HEK293 (cell line): Measurements from ENCODE around the gene FAM170A.

Experiments
- CTCF ChIA-PET: fragments of 350-600 bp; formaldehyde crosslinking; extraction: SDS; loops from one replicate; lab custom pipeline; 2021; ENCODE audit warnings: antibody characterized with exemption; lab: Yijun Ruan, JAX
- POLR2A ChIA-PET: fragments of 300-600 bp; formaldehyde crosslinking; extraction: SDS; loops from one replicate; lab custom pipeline; 2020; ENCODE audit warnings: antibody characterized with exemption, inconsistent platforms; lab: Yijun Ruan, JAX
- H3K27ac ChIP-seq: fragments of 200-500 bp; sonication (Bioruptor generic); 2 replicates; pipeline ENCODE4 v1.5.1; 2014; ENCODE audit warnings: low read depth, low read length, control low read depth, inconsistent platforms; ENCODE audit errors: extremely low read depth
- H3K36me3 ChIP-seq, 2 experiments: fragments of 200-500 bp in 1 of 2; sonication (Bioruptor generic) in 1 of 2; 1 replicate in 1 of 2; 2 replicates in 1 of 2; pipeline ENCODE4 v1.5.1; 2014 to 2017; ENCODE audit warnings: inconsistent platforms in 2 of 2, low read length in 2 of 2; ENCODE audit not compliant: control insufficient read depth in 2 of 2, insufficient read depth in 1 of 2
- H3K4me1 ChIP-seq: fragments of 200-500 bp; sonication (Bioruptor generic); 2 replicates; pipeline ENCODE4 v1.5.1; 2014; ENCODE audit warnings: mild to moderate bottlenecking, low read length, inconsistent platforms; ENCODE audit not compliant: control insufficient read depth, insufficient read depth
- H3K4me3 ChIP-seq: 2 replicates; pipeline ENCODE4 v1.5.1; 2011; ENCODE audit warnings: low read depth, mild to moderate bottlenecking, control low read depth, low read length, moderate library complexity
- H3K9me3 ChIP-seq: fragments of 200-500 bp; sonication (Bioruptor generic); 2 replicates; pipeline ENCODE4 v1.5.1; 2014; ENCODE audit warnings: low read depth, low read length, inconsistent platforms; ENCODE audit not compliant: control insufficient read depth, insufficient read depth
- GFI1B ChIP-seq: fragments of 450-650 bp; formaldehyde crosslinking; IDR thresholded peaks from 2 replicates; pipeline ENCODE4 v1.5.1; 2016; ENCODE audit warnings: missing biosample characterization, missing genetic modification characterization
- GLI2 ChIP-seq: fragments of 450-650 bp; formaldehyde crosslinking; IDR thresholded peaks from 2 replicates; pipeline ENCODE4; 2017; ENCODE audit warnings: missing biosample characterization, missing genetic modification characterization, low read depth, borderline replicate concordance
- GLIS1 ChIP-seq: fragments of 450-650 bp; formaldehyde crosslinking; IDR thresholded peaks from 2 replicates; pipeline ENCODE4 v1.5.1; 2016; ENCODE audit warnings: missing biosample characterization, missing genetic modification characterization
- KLF1 ChIP-seq: fragments of 450-650 bp; formaldehyde crosslinking; IDR thresholded peaks from 2 replicates; pipeline ENCODE4 v1.5.1; 2016; ENCODE audit warnings: missing biosample characterization, missing genetic modification characterization
- MZF1 ChIP-seq: fragments of 450-650 bp; formaldehyde crosslinking; IDR thresholded peaks from 2 replicates; pipeline ENCODE4 v1.5.1; 2017; ENCODE audit warnings: missing biosample characterization, missing genetic modification characterization, borderline replicate concordance
- OVOL3 ChIP-seq: fragments of 450-650 bp; formaldehyde crosslinking; IDR thresholded peaks from 2 replicates; pipeline ENCODE4 v1.5.1; 2016; ENCODE audit warnings: missing biosample characterization, missing genetic modification characterization
- ZEB2 ChIP-seq: fragments of 450-650 bp; formaldehyde crosslinking; IDR thresholded peaks from 2 replicates; pipeline ENCODE4 v1.5.1; 2016; ENCODE audit warnings: missing biosample characterization, missing genetic modification characterization
- ZFP3 ChIP-seq: fragments of 450-650 bp; formaldehyde crosslinking; IDR thresholded peaks from 2 replicates; pipeline ENCODE4 v1.5.1; 2016; ENCODE audit warnings: low read depth, missing biosample characterization, missing genetic modification characterization
- ZNF133 ChIP-seq: fragments of 450-650 bp; formaldehyde crosslinking; IDR thresholded peaks from 2 replicates; pipeline ENCODE4 v1.5.1; 2016; ENCODE audit warnings: missing biosample characterization, missing genetic modification characterization
- ZNF155 ChIP-seq: fragments of 450-650 bp; formaldehyde crosslinking; IDR thresholded peaks from 2 replicates; pipeline ENCODE4 v1.5.1; 2016; ENCODE audit warnings: missing biosample characterization, missing genetic modification characterization
- ZNF16 ChIP-seq: fragments of 450-650 bp; formaldehyde crosslinking; IDR thresholded peaks from 2 replicates; pipeline ENCODE4 v1.5.1; 2016; ENCODE audit warnings: low read depth, missing biosample characterization, missing genetic modification characterization
- ZNF174 ChIP-seq: fragments of 450-650 bp; formaldehyde crosslinking; IDR thresholded peaks from 2 replicates; pipeline ENCODE4 v1.5.0; 2017; ENCODE audit warnings: missing biosample characterization, mild to moderate bottlenecking, missing genetic modification characterization
- ZNF184 ChIP-seq: fragments of 450-650 bp; IDR thresholded peaks from 2 replicates; pipeline ENCODE4 v1.5.1; 2018; ENCODE audit warnings: missing biosample characterization, mild to moderate bottlenecking, missing genetic modification characterization
- ZNF223 ChIP-seq: fragments of 450-650 bp; formaldehyde crosslinking; IDR thresholded peaks from 2 replicates; pipeline ENCODE4 v1.5.1; 2016; ENCODE audit warnings: missing biosample characterization, missing genetic modification characterization
- ZNF366 ChIP-seq: fragments of 450-650 bp; formaldehyde crosslinking; conservative IDR thresholded peaks from 2 replicates; pipeline ENCODE4 v1.5.1; 2016; ENCODE audit warnings: missing biosample characterization, missing genetic modification characterization
- ZNF394 ChIP-seq: fragments of 450-650 bp; formaldehyde crosslinking; IDR thresholded peaks from 2 replicates; pipeline ENCODE4 v1.5.1; 2016; ENCODE audit warnings: missing biosample characterization, missing genetic modification characterization, mild to moderate bottlenecking, moderate library complexity, borderline replicate concordance
- ZNF404 ChIP-seq: fragments of 450-650 bp; formaldehyde crosslinking; IDR thresholded peaks from 2 replicates; pipeline ENCODE4 v1.5.1; 2017; ENCODE audit warnings: missing biosample characterization, missing genetic modification characterization
- ZNF530 ChIP-seq: fragments of 450-650 bp; formaldehyde crosslinking; IDR thresholded peaks from 2 replicates; pipeline ENCODE4 v1.5.1; 2016; ENCODE audit warnings: low read depth, missing biosample characterization, missing genetic modification characterization
- ZNF544 ChIP-seq: fragments of 450-650 bp; formaldehyde crosslinking; IDR thresholded peaks from 2 replicates; pipeline ENCODE4 v1.5.0; 2017; ENCODE audit warnings: missing biosample characterization, missing genetic modification characterization
- ZNF585B ChIP-seq: fragments of 450-650 bp; formaldehyde crosslinking; IDR thresholded peaks from 2 replicates; pipeline ENCODE4 v1.5.1; 2016; ENCODE audit warnings: missing biosample characterization, missing genetic modification characterization
- ZNF596 ChIP-seq: fragments of 450-650 bp; IDR thresholded peaks from 2 replicates; pipeline ENCODE4 v1.5.0; 2018; ENCODE audit warnings: missing biosample characterization, mild to moderate bottlenecking, missing genetic modification characterization, moderate library complexity
- ZNF621 ChIP-seq: fragments of 450-650 bp; formaldehyde crosslinking; IDR thresholded peaks from 2 replicates; pipeline ENCODE4 v1.5.1; 2017; ENCODE audit warnings: missing biosample characterization, missing genetic modification characterization
- ZNF660 ChIP-seq: fragments of 450-650 bp; IDR thresholded peaks from 2 replicates; pipeline ENCODE4 v1.5.1; 2018; ENCODE audit warnings: missing biosample characterization, mild to moderate bottlenecking, missing genetic modification characterization
- ZNF670 ChIP-seq: fragments of 450-650 bp; formaldehyde crosslinking; IDR thresholded peaks from 2 replicates; pipeline ENCODE4 v1.5.1; 2016; ENCODE audit warnings: missing biosample characterization, missing genetic modification characterization, low read depth
- ZSCAN16 ChIP-seq: fragments of 450-650 bp; formaldehyde crosslinking; IDR thresholded peaks from 2 replicates; pipeline ENCODE4 v1.5.1; 2016; ENCODE audit warnings: missing biosample characterization, missing genetic modification characterization
- TF ChIP-seq, protein P1 (sequence below): fragments of 450-650 bp; formaldehyde crosslinking; IDR thresholded peaks from 2 replicates; pipeline ENCODE4 v1.5.1; 2016; ENCODE audit warnings: missing biosample characterization, missing genetic modification characterization
- TF ChIP-seq, protein P2 (sequence below): fragments of 450-650 bp; formaldehyde crosslinking; IDR thresholded peaks from 2 replicates; pipeline ENCODE4 v1.5.1; 2017; ENCODE audit warnings: missing biosample characterization, missing genetic modification characterization
- TF ChIP-seq, protein P3 (sequence below): fragments of 450-650 bp; formaldehyde crosslinking; IDR thresholded peaks from 2 replicates; pipeline ENCODE4 v1.5.1; 2017; ENCODE audit warnings: missing biosample characterization, missing genetic modification characterization
- TF ChIP-seq, protein P4 (sequence below): fragments of 450-650 bp; formaldehyde crosslinking; IDR thresholded peaks from 2 replicates; pipeline ENCODE4 v1.5.1; 2016; ENCODE audit warnings: missing biosample characterization, missing genetic modification characterization

The FAM170A gene

DNA sequence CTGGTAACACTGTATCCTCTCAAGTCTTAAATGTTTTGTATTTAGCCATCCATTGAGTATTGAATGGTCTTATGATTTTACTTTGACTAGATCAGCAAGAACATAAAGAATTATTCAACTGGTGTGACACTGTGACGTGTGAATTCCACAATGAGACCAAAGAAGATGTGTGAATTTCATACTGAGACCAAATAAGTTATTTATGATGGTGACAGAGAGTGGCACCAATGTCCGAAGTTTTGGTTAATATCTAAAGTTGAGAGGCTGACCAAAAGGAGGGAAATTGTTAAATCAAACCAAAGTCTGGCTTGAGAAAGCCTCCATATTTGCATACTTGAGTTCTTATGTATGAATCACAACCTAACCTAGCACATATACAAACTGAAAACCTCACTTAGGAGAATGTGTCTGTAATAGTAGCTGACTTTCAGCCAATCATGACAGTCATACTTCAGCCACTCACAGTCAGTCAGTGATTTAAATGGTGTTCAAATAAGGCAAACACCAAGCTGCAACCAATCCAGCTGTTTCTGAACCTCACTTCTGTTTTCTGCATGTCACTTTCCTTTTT is 31.5 kb upstream of the FAM170A start:
- H3K4me3 ChIP-seq, result no peak overlapping the region
- CTCF ChIA-PET, result interaction anchor here (0.7 kb wide), 1 partner anchor 33 kb away, joined by 3 read pairs; no protein-coding TSS in a partner anchor
- H3K36me3 ChIP-seq, result no peaks in the 10 kb centered on the region
- H3K27ac ChIP-seq, result no peak overlapping the region
- TF ChIP-seq ZNF184, result no peak
- no peak for TF ChIP-seq GLIS1 (tag by site-specific recombination)
- no peak for TF ChIP-seq KLF1 (tag by site-specific recombination)
- TF ChIP-seq, protein P1, sequence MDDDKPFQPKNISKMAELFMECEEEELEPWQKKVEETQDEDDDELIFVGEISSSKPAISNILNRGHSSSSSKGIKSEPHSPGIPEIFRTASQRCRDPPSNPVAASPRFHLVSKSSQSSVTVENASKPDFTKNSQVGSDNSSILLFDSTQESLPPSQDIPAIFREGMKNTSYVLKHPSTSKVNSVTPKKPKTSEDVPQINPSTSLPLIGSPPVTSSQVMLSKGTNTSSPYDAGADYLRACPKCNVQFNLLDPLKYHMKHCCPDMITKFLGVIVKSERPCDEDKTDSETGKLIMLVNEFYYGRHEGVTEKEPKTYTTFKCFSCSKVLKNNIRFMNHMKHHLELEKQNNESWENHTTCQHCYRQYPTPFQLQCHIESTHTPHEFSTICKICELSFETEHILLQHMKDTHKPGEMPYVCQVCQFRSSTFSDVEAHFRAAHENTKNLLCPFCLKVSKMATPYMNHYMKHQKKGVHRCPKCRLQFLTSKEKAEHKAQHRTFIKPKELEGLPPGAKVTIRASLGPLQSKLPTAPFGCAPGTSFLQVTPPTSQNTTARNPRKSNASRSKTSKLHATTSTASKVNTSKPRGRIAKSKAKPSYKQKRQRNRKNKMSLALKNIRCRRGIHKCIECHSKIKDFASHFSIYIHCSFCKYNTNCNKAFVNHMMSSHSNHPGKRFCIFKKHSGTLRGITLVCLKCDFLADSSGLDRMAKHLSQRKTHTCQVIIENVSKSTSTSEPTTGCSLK (tag by site-specific recombination), result no peak
- TF ChIP-seq ZNF155 (tag by site-specific recombination), result no peak
- no peak for TF ChIP-seq ZNF133 (tag by site-specific recombination)
- TF ChIP-seq ZNF596 (tag by site-specific recombination), result no peak
- no peak for TF ChIP-seq ZSCAN16
- TF ChIP-seq ZNF530 (tag by site-specific recombination), result no peak
- TF ChIP-seq ZNF404 (tag by site-specific recombination), result no peak
- no peak for TF ChIP-seq ZEB2
- TF ChIP-seq ZNF670 (tag by site-specific recombination), result no peak
- no peak for TF ChIP-seq ZNF223 (tag by site-specific recombination)
- TF ChIP-seq ZNF16, result no peak
- TF ChIP-seq ZNF174 (tag by site-specific recombination), result no peak
- no peak for TF ChIP-seq ZNF660 (tag by site-specific recombination)
- no peak for TF ChIP-seq GFI1B (tag by site-specific recombination)
- no peaks in the 10 kb centered on the region for H3K4me1 ChIP-seq
- POLR2A ChIA-PET, result no interaction called here
- H3K9me3 ChIP-seq, result no peaks in the 10 kb centered on the region; the same call in 1 of the 2 replicates

DNA sequence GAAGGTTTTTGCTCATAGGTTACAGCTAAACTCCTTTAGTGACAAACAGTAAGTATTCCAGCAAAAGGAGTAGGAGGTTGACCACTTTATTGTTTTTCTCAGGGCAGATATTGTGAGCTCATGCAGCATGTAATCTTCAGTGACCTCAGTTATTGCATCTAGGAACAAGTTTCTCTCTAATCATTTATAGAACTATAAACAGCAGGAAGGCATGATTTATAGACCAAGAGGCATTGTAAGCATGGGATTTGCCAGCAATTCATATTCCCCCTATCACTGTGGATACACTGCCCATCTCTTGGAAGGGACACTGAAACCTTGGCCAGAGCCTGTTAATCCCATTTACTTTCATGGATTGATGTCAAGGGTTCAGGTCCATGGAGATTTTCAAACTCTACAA is 15.4 kb upstream of the FAM170A start:
- no peaks in the 10 kb centered on the region for H3K36me3 ChIP-seq
- no peaks in the 10 kb centered on the region for H3K9me3 ChIP-seq
- no peak for TF ChIP-seq ZNF585B
- TF ChIP-seq, protein P2, sequence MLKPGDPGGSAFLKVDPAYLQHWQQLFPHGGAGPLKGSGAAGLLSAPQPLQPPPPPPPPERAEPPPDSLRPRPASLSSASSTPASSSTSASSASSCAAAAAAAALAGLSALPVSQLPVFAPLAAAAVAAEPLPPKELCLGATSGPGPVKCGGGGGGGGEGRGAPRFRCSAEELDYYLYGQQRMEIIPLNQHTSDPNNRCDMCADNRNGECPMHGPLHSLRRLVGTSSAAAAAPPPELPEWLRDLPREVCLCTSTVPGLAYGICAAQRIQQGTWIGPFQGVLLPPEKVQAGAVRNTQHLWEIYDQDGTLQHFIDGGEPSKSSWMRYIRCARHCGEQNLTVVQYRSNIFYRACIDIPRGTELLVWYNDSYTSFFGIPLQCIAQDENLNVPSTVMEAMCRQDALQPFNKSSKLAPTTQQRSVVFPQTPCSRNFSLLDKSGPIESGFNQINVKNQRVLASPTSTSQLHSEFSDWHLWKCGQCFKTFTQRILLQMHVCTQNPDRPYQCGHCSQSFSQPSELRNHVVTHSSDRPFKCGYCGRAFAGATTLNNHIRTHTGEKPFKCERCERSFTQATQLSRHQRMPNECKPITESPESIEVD (tag by site-specific recombination), result peak; percentile 74
- H3K27ac ChIP-seq, result no peak overlapping the region
- H3K4me1 ChIP-seq, result no peaks in the 10 kb centered on the region
- ChIA-PET CTCF (no interaction called here), POLR2A (no interaction called here)
- H3K4me3 ChIP-seq, result no peak overlapping the region

DNA sequence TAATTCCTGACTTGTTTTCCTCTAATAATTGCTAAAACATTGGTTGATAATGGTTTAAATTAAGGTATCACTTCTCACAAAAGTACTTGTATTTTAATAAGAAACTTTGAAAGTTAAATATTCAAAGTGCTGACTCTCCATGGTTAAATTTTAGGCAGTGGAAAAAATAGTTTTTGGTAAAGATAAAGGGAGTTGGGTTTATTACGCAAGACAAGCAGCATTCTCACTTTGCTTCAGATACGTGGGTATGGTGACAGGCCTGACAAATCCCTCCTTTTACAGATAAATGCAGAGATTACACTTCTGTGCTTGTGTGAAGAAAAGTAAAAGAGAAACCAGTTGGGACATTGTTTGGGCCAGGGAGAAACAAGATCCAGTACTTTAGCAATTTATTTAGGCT is 14.5 kb upstream of the FAM170A start:
- POLR2A ChIA-PET, result no interaction called here
- no peak overlapping the region for H3K4me3 ChIP-seq
- no peaks in the 10 kb centered on the region for H3K9me3 ChIP-seq
- no peaks in the 10 kb centered on the region for H3K36me3 ChIP-seq
- no peaks in the 10 kb centered on the region for H3K4me1 ChIP-seq
- CTCF ChIA-PET, result no interaction called here
- no peak overlapping the region for H3K27ac ChIP-seq
- TF ChIP-seq ZNF366 (no peak), MZF1 (tag by site-specific recombination) (no peak), GLI2 (tag by site-specific recombination) (no peak), ZFP3 (tag by site-specific recombination) (no peak), ZNF544 (tag by site-specific recombination) (no peak), ZNF394 (no peak), OVOL3 (tag by site-specific recombination) (no peak), ZNF621 (tag by site-specific recombination) (no peak)
- TF ChIP-seq, protein P3, sequence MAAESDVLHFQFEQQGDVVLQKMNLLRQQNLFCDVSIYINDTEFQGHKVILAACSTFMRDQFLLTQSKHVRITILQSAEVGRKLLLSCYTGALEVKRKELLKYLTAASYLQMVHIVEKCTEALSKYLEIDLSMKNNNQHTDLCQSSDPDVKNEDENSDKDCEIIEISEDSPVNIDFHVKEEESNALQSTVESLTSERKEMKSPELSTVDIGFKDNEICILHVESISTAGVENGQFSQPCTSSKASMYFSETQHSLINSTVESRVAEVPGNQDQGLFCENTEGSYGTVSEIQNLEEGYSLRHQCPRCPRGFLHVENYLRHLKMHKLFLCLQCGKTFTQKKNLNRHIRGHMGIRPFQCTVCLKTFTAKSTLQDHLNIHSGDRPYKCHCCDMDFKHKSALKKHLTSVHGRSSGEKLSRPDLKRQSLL (tag by site-specific recombination), result no peak
- TF ChIP-seq, protein P4, sequence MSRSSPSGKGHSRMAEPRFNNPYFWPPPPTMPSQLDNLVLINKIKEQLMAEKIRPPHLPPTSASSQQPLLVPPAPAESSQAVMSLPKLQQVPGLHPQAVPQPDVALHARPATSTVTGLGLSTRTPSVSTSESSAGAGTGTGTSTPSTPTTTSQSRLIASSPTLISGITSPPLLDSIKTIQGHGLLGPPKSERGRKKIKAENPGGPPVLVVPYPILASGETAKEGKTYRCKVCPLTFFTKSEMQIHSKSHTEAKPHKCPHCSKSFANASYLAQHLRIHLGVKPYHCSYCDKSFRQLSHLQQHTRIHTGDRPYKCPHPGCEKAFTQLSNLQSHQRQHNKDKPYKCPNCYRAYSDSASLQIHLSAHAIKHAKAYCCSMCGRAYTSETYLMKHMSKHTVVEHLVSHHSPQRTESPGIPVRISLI (tag by site-specific recombination), result no peak
